ENCODE results near the gene ZDHHC14.

The ZDHHC14 gene

DNA sequence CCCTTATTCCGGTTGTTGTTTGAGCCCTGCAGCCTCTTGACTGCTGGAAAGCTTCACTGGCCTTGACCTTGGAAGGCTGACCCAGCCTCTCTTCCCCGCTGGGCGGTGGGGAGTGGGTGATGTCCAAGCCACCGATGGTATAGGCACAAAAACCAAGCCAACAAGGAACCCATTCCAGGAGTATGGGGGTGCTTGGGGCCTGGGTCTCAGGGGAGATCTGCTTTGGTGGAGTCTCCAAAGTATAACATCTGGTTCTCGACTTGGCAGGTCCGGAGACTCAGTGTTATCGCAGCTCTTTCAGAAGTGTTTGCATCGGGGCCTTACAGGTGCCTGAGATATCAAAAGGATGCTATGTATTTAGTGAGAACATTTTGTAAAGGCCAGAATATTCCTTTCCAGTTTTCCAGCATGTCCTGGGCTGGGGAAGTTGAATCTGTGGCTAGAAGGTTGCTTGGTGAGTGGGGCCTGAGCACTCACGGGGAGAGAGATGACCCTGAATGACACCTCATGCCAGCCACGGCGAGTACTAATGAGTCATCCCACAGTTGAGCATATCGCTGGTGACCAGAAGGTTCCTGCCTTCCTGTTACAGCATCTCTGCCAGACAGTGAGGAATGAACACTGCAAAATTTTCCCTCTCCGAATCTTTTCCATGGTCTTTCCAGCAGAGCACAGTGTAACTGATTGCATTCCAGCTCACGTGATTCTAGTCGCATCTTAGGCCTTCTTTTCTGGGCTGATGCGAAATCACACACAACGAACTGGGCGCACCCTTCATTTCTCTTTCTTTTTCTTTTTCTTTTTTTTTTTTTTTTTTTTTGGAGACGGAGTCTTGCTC lies 133.9 kb downstream of the ZDHHC14 start:
- TF ChIP-seq, protein P1, sequence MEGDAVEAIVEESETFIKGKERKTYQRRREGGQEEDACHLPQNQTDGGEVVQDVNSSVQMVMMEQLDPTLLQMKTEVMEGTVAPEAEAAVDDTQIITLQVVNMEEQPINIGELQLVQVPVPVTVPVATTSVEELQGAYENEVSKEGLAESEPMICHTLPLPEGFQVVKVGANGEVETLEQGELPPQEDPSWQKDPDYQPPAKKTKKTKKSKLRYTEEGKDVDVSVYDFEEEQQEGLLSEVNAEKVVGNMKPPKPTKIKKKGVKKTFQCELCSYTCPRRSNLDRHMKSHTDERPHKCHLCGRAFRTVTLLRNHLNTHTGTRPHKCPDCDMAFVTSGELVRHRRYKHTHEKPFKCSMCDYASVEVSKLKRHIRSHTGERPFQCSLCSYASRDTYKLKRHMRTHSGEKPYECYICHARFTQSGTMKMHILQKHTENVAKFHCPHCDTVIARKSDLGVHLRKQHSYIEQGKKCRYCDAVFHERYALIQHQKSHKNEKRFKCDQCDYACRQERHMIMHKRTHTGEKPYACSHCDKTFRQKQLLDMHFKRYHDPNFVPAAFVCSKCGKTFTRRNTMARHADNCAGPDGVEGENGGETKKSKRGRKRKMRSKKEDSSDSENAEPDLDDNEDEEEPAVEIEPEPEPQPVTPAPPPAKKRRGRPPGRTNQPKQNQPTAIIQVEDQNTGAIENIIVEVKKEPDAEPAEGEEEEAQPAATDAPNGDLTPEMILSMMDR (IDR thresholded peaks at IDR 0.05; ENCODE audit: control insufficient read depth, extremely low read depth, insufficient read depth) = no peak
- H3K4me3 ChIP-seq (ENCODE audit: low read depth, low read length) = no peak overlapping the region
- DNase-seq (ENCODE audit: low read depth) = no peak

- no peak overlapping the region for H3K4me3 ChIP-seq (ENCODE audit: low read depth, low read length)
- TF ChIP-seq, protein P1 (IDR thresholded peaks at IDR 0.05; ENCODE audit: control insufficient read depth, extremely low read depth, insufficient read depth) = no peak
- no peak for DNase-seq (ENCODE audit: low read depth)
These were observed 135.5 kb downstream of the ZDHHC14 start for GRCh38 chr6:157516319-157517026.

DNA sequence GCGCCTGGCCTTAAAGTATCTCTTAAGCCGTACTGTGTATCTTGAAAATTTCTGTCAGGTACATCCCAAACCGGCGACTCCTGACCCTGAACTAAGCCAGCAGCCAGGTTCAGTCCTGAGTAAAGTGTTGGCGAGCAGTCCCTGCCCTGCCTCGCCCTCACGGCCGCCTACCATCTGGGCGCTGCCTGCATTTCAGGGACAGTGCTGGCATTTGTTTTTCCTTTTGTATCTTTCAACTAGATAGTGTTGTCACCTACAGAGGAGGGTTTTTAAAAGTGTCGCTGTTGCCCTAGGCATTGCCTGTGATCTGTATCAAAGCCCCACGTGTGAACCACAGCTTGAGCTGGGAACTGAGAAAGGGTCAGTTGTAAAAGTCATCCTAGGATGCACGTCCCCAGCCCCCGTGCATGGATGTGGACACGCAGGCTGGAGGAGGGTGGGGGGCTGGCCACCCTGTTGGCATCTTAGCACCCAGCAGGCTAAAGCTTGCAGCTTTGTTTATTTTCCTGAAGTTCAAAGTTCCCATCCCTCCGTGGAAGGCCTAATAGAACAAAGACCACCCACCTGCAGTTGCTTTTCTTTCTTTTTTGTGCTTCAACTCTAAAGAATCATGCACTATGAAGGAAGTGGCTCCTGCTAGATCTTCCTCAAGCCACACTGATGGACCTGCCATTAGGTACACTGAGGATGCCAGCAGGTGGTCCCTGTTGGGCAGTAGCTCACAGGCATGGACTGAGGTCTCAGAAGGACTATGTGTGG lies 136.8 kb downstream of the ZDHHC14 start:
- TF ChIP-seq, protein P1 (IDR thresholded peaks at IDR 0.05; ENCODE audit: control insufficient read depth, extremely low read depth, insufficient read depth) = no peak
- no peak for DNase-seq (ENCODE audit: low read depth)
- no peak overlapping the region for H3K4me3 ChIP-seq (ENCODE audit: low read depth, low read length)

DNA sequence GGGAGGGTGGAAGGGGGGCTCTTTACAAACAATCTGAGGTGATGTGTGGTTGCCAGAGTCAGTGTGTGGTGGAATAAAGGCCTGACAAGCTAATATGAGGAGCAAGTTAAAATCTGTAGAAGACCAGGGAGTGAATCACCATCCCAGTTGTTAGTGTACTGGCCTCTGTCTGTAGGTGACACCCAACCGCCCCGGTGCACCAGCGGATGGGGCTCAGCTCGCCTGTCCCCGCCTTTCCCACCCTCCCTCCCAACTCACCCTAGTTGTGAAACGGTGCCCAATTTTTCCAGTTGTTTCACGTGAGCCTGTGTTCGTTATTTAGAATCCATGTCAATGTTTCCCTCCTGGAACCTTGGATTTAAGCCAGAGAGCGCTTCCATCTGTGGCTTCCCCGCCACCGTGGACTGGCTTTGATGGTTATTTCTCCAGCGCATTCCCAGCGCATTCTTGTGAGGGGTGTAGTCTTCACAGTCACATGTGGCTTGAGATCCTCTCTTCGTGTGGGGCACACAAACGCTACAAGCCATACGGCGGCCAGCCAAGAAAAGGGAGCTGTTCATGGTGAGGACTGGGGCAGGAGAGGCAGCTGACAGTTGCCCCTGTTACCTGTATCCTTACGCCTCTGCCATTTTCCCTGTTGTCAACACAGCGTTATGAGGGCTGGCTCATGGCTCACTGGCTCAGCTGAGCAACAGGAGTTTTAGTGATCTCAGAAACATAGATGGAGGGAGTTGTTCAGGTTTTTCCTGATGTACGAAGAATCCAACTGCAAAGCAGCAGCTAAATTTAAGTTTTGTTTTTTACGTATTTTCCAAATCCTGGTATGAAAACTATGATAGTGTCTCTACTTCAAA lies 137.6 kb downstream of the ZDHHC14 start:
- TF ChIP-seq, protein P1 (IDR thresholded peaks at IDR 0.05; ENCODE audit: control insufficient read depth, extremely low read depth, insufficient read depth) = no peak
- DNase-seq (ENCODE audit: low read depth) = no peak
- no peak overlapping the region for H3K4me3 ChIP-seq (ENCODE audit: low read depth, low read length)

DNA sequence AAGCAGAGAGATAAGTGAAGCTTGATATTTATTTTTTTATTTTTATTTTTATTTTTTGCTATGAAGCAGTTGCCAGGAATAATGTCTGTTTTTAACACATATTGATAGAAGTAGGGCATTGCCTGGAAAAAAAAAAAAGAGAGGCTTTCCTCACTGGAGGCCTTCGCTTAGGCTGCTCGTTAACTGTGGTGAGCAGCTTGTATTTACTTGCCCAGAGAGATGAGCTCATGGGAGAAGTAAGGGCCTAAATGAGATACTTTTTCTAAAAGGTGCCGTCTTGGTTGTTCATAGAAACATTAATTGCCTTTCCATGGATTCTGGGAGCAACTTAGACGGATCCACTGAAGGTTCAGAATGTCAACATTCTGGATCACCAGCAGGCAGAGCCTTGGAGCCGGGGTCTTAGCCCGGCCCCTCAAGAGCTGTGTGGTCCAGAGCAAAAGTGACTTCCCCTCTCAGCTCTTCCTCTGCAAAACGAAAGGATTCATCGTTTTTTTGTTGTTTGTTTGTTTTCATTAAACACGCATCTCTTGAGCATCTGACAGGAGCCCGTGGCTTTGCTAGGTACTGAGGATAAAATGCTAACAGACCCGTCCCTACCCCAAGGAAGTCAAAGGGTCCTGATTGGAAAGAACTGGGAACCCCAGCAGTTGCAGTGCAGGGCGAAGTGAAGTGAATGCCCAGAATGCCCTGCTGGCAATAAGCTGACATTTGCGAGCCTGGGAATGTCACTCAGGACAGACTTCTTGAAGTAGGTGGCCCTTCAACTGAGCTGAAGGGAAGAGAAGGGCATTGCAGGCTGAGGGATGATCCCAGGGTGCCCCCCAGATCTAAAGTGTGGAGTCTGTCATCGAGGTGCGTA lies 138.5 kb downstream of the ZDHHC14 start:
- no peak overlapping the region for H3K4me3 ChIP-seq (ENCODE audit: low read depth, low read length)
- no peak for DNase-seq (ENCODE audit: low read depth)
- TF ChIP-seq, protein P1 (IDR thresholded peaks at IDR 0.05; ENCODE audit: control insufficient read depth, extremely low read depth, insufficient read depth) = no peak
